Heart left ventricle (tissue), 16 donors: ENCODE measurements around the gene MTF2. TPM values are rescaled to one million over a fixed set of nuclear protein-coding genes. Genes with fewer than 3 reads are reported as not detected.
"Not testable (repeated sequence)": the region's sequence is repeated elsewhere in the genome, so short reads cannot be mapped to it uniquely, and the experiment has no call there.

Experiments
- ATAC-seq, 4 donors: fragments of 200-7000 bp; cut with Tn5 transposase; one replicate each; pipeline ENCODE4 v1.9.1; 2020 to 2022; ENCODE audit warnings: moderate library complexity in 4 of 4, mild to moderate bottlenecking in 3 of 4, moderate number of reproducible peaks in 1 of 4
- DNase-seq, 5 donors: peaks; one replicate each; pipeline ENCODE4 v3.0.0-alpha.2; 2020
- H3K27ac ChIP-seq, 12 donors: fragments of 200-600 bp; sonication (generic) in 4 of 12; one replicate each; pipeline versions ENCODE4 v1.5.0 to v1.8.0; 2016 to 2022; ENCODE audit warnings: mild to moderate bottlenecking in 2 of 12
- H3K27me3 ChIP-seq, 9 donors: fragments of 200-600 bp; sonication (generic) in 2 of 9; one replicate each; pipeline versions ENCODE4 v1.5.1 to v1.8.0; 2016 to 2022; ENCODE audit warnings: mild to moderate bottlenecking in 3 of 9
- H3K36me3 ChIP-seq, 9 donors: fragments of 200-600 bp; sonication (generic) in 2 of 9; one replicate each; pipeline versions ENCODE4 v1.5.0 to v1.8.0; 2018 to 2022; ENCODE audit warnings: mild to moderate bottlenecking in 2 of 9
- H3K4me1 ChIP-seq, 12 donors: fragments of 200-600 bp; sonication (generic) in 4 of 12; one replicate each; pipeline versions ENCODE4 v1.5.0 to v1.8.0; 2016 to 2022; ENCODE audit warnings: mild to moderate bottlenecking in 3 of 12
- H3K4me3 ChIP-seq, 12 donors: fragments of 200-600 bp; sonication (generic) in 4 of 12; one replicate each; pipeline versions ENCODE4 v1.5.0 to v1.8.0; 2017 to 2022; ENCODE audit warnings: mild to moderate bottlenecking in 9 of 12, moderate library complexity in 4 of 12
- H3K9me3 ChIP-seq, 12 donors: fragments of 200-600 bp; sonication (generic) in 4 of 12; one replicate each; pipeline versions ENCODE4 v1.5.0 to v1.8.0; 2016 to 2022; ENCODE audit warnings: mild to moderate bottlenecking in 1 of 12
- CTCF ChIP-seq, 12 donors: fragments of 200-600 bp; sonication (generic) in 4 of 12; IDR thresholded peaks; one replicate each; pipeline versions ENCODE4 v1.5.0 to v1.8.0; 2018 to 2022; ENCODE audit warnings: antibody characterized with exemption in 12 of 12, mild to moderate bottlenecking in 5 of 12
- POLR2A ChIP-seq, 2 donors: fragments of 450-650 bp; IDR thresholded peaks; one replicate each; pipeline ENCODE4 v1.6.1; 2017; ENCODE audit warnings: antibody characterized with exemption in 2 of 2, mild to moderate bottlenecking in 2 of 2, moderate library complexity in 2 of 2
- WGBS, 4 donors: extraction: QIAGEN DNeasy Blood & Tissue Kit in 2 of 4; methylation state at CpG; one replicate each; pipeline versions ENCODE4 v1.1.5 to v1.1.7; 2013 to 2018; 5-methylcytosine and 5-hydroxymethylcytosine counted together
- intact Hi-C, 10 donors: fragments of 100-400 bp; cut with DNase I; formaldehyde crosslinking; loops; one replicate each; pipeline versions ENCODE4 v1.11.1 to v1.14.2; 2022
- long read RNA-seq, 3 donors: library from polyadenylated mRNA; unstranded; transcript quantifications; one replicate each; pipeline ENCODE4 v2.0.0, GENCODE V29; 2020 to 2021
- polyA plus RNA-seq, 2 donors: library from polyadenylated mRNA; stranded (reverse); fragments of 200-250 nt; gene quantifications; one replicate each; pipeline ENCODE4 v1.2.3, GENCODE V29; 2013
- total RNA-seq, 9 donors: library from RNA; depleted of rRNA in 2 of 9; stranded (reverse); fragments of >200 nt in 2 of 9; fragmentation: NEBNext Ultra II Directional in 3 of 9; extraction: Animal tissue kit (Norgen Biotek cat#: 25700) in 3 of 9; gene quantifications; one replicate each; pipeline versions ENCODE4 v1.1.0 to v1.2.4, GENCODE V29; 2016 to 2023
- donor health status: ischemic (EF 13 %, LVEDD 7.1; RV severe dilation, severe dysfunction).
- donor health status: healthy with polysubstance abuse.
- donor health status: DM: no; HTN: yes; CAD: no.
- donor health status: DM: no; HTN: no; CAD: no.
- donor health status: ischemic (EF 25% LVEDD 6.9; RV normal size, moderate dysfunction).
- donor health status: ischemic (EF 25% LVEDD 5.7; RV mildly dilated, moderate dysfunction).
- donor health status: healthy.
- donor health status: DM: yes; HTN: yes; CAD: no.
- donor health status: ischemic (EF 35%, LVEDD 5.7; RV mildly dilated, moderate dysfunction).
- donor health status: nonischemic (EF 11% LVEDD 7.7; RV severe dilation, severe dysfunction).
- donor health status: DM: yes; HTN: yes; CAD: no.
- donor health status: PGD.
- donor health status: ischemic (EF 29% LVEDD 5.4; RV normal size, mild dysfunction).
- donor health status: nonischemic (EF 23%, LVEDD 6.1; RV moderate dilation, normal function).

Gene MTF2
- total RNA-seq = 10 to 100 TPM in 2 of 9 donors, 1 to 10 TPM in 7; 4.8 to 11.4 (median 8.0) TPM
- polyA plus RNA-seq = 1 to 10 TPM; 5.7 to 5.9 TPM
- long read RNA-seq, donor 1, full-length matches to known transcripts = 3 of 14 reads
- long read RNA-seq, donor 1, partial matches to known transcripts = 5 of 14 reads
- long read RNA-seq, donor 1, other reads (novel, unspliced or antisense) = 6 of 14 reads
- long read RNA-seq, donor 2, full-length matches to known transcripts = 3 of 28 reads
- long read RNA-seq, donor 2, partial matches to known transcripts = 21 of 28 reads
- long read RNA-seq, donor 2, other reads (novel, unspliced or antisense) = 4 of 28 reads
- long read RNA-seq, donor 3, partial matches to known transcripts = 4 of 5 reads
- long read RNA-seq, donor 3, other reads (novel, unspliced or antisense) = 1 of 5 reads

GRCh38 chr1:93078986-93079654, at the start of gene MTF2:
MTF2 (plus strand) TSS chr1:93079283; CDS start chr1:93079527, 244 bp downstream.
- H3K4me1 ChIP-seq = peaks cover 0 to 50% (median 22%) of the 10 kb centered on the region in 12 donors
- ATAC-seq (peak; percentile 95 to 98 (median 97)), DNase-seq (peak; percentile 96 to 98 (median 97))
- TF ChIP-seq CTCF (IDR thresholded peaks at IDR 0.05) (no peak), POLR2A (IDR thresholded peaks at IDR 0.05) (peak in 1 of 2 donors; percentile 75)
- H3K36me3 ChIP-seq = peaks cover 0 to 1% (median 0%) of the 10 kb centered on the region in 9 donors
- H3K27ac ChIP-seq = peak within 1 kb of the TSS; percentile 54 to 91 (median 82)
- no peaks in the 10 kb centered on the region for H3K27me3 ChIP-seq
- WGBS, 4 donors = 0 to 1% (median 1%) methylated on average over 40 to 49 of the region's 49 CpGs
- peak within 1 kb of the TSS; percentile 61 to 96 (median 84) for H3K4me3 ChIP-seq
- intact Hi-C loops = loop anchor here in 5 of 10 donors (1.0 to 10.0 kb wide), 6 partner anchors 96 to 268 kb away; partner anchors contain the start of genes CCDC18 (in 2 of the 5), DIPK1A (in 2 of the 5), TMED5 (in 2 of the 5) and DR1 (in 1 of the 5)
- H3K9me3 ChIP-seq = peaks cover 0 to 7% (median 4%) of the 10 kb centered on the region in 12 donors

GRCh38 chr1:93029317-93029716, 49.8 kb upstream of the MTF2 start:
- Histone ChIP-seq H3K9me3 (no peaks in the 10 kb centered on the region), H3K4me1 (peaks cover 0 to 10% (median 0%) of the 10 kb centered on the region in 12 donors), H3K27me3 (peaks cover 0 to 5% (median 0%) of the 10 kb centered on the region in 9 donors), H3K27ac (no peak overlapping the region), H3K4me3 (no peak overlapping the region), H3K36me3 (no peaks in the 10 kb centered on the region)
- WGBS, 4 donors = 38 to 44% (median 42%) methylated on average over 3 of the region's 3 CpGs
- ATAC-seq (no peak), DNase-seq (no peak)
- TF ChIP-seq CTCF (IDR thresholded peaks at IDR 0.05) (no peak), POLR2A (IDR thresholded peaks at IDR 0.05) (no peak)
- intact Hi-C loops = no loop called here

- H3K9me3 ChIP-seq, ATAC-seq, DNase-seq, H3K36me3 ChIP-seq, H3K4me1 ChIP-seq, H3K27me3 ChIP-seq, H3K27ac ChIP-seq, H3K4me3 ChIP-seq, intact Hi-C loops: not testable (repeated sequence)
- WGBS, 4 donors = 72 to 87% (median 85%) methylated on average over 4 of the region's 4 CpGs
These were observed 48.9 kb upstream of the MTF2 start for GRCh38 chr1:93030191-93030590.

- WGBS, 4 donors = 61 to 71% (median 64%) methylated on average over 3 of the region's 3 CpGs
- H3K4me3 ChIP-seq = no peak overlapping the region
- intact Hi-C loops = no loop called here
- peaks cover 0 to 10% (median 0%) of the 10 kb centered on the region in 12 donors for H3K4me1 ChIP-seq
- TF ChIP-seq POLR2A (IDR thresholded peaks at IDR 0.05) = no peak
- TF ChIP-seq CTCF (IDR thresholded peaks at IDR 0.05) = no peak
- no peaks in the 10 kb centered on the region for H3K9me3 ChIP-seq
- no peaks in the 10 kb centered on the region for H3K36me3 ChIP-seq
- no peak for DNase-seq
- ATAC-seq = no peak
- peaks cover 0 to 5% (median 0%) of the 10 kb centered on the region in 9 donors for H3K27me3 ChIP-seq
- no peak overlapping the region for H3K27ac ChIP-seq
These were observed 47.4 kb upstream of the MTF2 start for GRCh38 chr1:93031711-93032110.
